ENCODE data around the gene RAMP3.

The RAMP3 gene

DNA sequence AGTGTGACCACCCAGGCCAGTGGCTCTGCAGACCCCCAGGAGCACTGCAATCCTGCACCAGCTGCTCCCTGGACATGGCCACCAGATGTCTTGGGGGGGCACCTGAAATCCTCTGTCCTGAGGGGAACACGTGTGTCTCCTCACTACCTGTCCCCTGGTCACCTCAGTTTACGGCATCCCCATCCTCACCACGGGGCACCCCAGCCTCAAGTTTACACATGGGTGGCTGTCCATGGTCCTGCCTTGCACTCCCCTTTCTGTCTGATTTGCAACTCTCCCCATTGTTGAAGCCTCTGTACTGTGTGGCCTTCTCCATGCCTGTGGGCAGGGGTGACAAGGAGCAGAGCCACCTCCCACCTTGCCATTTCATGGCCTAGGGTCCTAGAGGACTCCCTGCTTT is 67.2 kb downstream of the RAMP3 start:
- H3K4me2 ChIP-seq (ENCODE audit: low read length), result no peak overlapping the region
- no peaks in the 10 kb centered on the region for H3K4me1 ChIP-seq
- no peaks in the 10 kb centered on the region for H3K27me3 ChIP-seq (ENCODE audit: control insufficient read depth, insufficient read depth, low read length)
- TF ChIP-seq, protein P1, sequence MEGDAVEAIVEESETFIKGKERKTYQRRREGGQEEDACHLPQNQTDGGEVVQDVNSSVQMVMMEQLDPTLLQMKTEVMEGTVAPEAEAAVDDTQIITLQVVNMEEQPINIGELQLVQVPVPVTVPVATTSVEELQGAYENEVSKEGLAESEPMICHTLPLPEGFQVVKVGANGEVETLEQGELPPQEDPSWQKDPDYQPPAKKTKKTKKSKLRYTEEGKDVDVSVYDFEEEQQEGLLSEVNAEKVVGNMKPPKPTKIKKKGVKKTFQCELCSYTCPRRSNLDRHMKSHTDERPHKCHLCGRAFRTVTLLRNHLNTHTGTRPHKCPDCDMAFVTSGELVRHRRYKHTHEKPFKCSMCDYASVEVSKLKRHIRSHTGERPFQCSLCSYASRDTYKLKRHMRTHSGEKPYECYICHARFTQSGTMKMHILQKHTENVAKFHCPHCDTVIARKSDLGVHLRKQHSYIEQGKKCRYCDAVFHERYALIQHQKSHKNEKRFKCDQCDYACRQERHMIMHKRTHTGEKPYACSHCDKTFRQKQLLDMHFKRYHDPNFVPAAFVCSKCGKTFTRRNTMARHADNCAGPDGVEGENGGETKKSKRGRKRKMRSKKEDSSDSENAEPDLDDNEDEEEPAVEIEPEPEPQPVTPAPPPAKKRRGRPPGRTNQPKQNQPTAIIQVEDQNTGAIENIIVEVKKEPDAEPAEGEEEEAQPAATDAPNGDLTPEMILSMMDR (IDR thresholded peaks at IDR 0.05), result no peak
- no peaks in the 10 kb centered on the region for H3K9me3 ChIP-seq (ENCODE audit: control insufficient read depth, low read length)
- H3K4me3 ChIP-seq (ENCODE audit: low read depth, low read length), result no peak overlapping the region
- H3K27ac ChIP-seq, result no peak overlapping the region
- no peak overlapping the region for H2AFZ ChIP-seq
- H3K9ac ChIP-seq, result no peak overlapping the region
- no peaks in the 10 kb centered on the region for H3K79me2 ChIP-seq
- H3K36me3 ChIP-seq (ENCODE audit: control insufficient read depth, insufficient read depth, low read length), result no peaks in the 10 kb centered on the region

DNA sequence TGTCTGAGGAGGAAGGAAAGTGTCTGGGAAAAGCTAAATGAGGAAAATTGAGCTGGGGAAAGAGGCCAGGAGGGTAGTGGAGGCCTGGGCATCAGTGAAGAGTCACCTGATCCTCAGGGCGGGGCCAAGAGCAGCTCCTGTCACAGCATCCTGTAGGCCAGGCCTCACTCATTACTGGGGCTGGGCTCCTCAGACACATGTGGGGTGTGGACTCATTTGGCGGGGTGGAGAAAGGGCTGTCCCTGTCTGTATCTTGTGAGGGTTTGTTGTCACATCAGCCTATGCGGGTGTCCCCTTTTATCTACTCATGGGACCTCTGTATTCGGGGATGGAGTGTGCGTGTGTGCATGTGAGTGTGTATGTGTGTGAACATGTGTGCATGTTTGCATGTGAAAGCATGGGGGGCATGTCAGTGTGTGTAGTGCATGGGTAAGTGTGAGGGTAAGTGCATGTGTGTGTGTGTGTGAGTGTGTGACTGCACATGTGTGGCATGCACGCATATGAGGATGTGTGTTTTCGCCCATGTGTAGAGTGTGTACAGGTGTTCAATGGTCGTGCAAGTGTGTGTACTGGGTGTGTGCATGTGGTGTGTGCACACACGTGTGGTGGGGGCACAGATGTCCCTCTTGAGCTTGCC is 67.8 kb downstream of the RAMP3 start:
- no peak overlapping the region for H2AFZ ChIP-seq
- no peaks in the 10 kb centered on the region for H3K36me3 ChIP-seq (ENCODE audit: control insufficient read depth, insufficient read depth, low read length)
- no peak overlapping the region for H3K27ac ChIP-seq
- TF ChIP-seq, protein P1 (IDR thresholded peaks at IDR 0.05), result no peak
- no peak overlapping the region for H3K9ac ChIP-seq
- H3K4me3 ChIP-seq (ENCODE audit: low read depth, low read length), result no peak overlapping the region
- no peaks in the 10 kb centered on the region for H3K79me2 ChIP-seq
- no peaks in the 10 kb centered on the region for H3K4me1 ChIP-seq
- H3K4me2 ChIP-seq (ENCODE audit: low read length), result no peak overlapping the region
- no peaks in the 10 kb centered on the region for H3K9me3 ChIP-seq (ENCODE audit: control insufficient read depth, low read length)
- no peaks in the 10 kb centered on the region for H3K27me3 ChIP-seq (ENCODE audit: control insufficient read depth, insufficient read depth, low read length)

DNA sequence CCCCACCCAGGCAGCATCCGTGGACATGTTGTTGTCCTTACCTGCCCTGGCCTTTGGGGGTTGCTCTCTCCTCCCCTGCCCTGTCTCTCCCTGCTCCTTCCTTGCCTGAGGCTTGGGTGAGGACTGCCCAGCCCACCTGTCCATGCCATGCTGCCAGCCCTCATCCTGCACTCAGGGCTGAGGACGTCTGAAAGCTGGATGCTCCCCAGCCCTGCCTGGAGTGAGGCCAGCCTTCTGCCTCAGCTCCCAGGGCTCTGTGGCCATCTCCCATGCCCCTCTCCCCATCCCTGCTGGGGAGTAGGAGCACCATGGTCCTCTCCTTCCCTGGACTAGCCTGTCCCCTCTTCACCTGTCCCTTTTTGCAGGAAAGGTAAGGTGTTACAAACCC is 68.4 kb downstream of the RAMP3 start:
- H3K4me1 ChIP-seq, result no peaks in the 10 kb centered on the region
- H3K9me3 ChIP-seq (ENCODE audit: control insufficient read depth, low read length), result no peaks in the 10 kb centered on the region
- TF ChIP-seq, protein P1 (IDR thresholded peaks at IDR 0.05), result no peak
- H3K9ac ChIP-seq, result no peak overlapping the region
- no peak overlapping the region for H3K4me3 ChIP-seq (ENCODE audit: low read depth, low read length)
- H2AFZ ChIP-seq, result no peak overlapping the region
- no peaks in the 10 kb centered on the region for H3K36me3 ChIP-seq (ENCODE audit: control insufficient read depth, insufficient read depth, low read length)
- no peaks in the 10 kb centered on the region for H3K79me2 ChIP-seq
- H3K27me3 ChIP-seq (ENCODE audit: control insufficient read depth, insufficient read depth, low read length), result no peaks in the 10 kb centered on the region
- no peak overlapping the region for H3K4me2 ChIP-seq (ENCODE audit: low read length)
- no peak overlapping the region for H3K27ac ChIP-seq

DNA sequence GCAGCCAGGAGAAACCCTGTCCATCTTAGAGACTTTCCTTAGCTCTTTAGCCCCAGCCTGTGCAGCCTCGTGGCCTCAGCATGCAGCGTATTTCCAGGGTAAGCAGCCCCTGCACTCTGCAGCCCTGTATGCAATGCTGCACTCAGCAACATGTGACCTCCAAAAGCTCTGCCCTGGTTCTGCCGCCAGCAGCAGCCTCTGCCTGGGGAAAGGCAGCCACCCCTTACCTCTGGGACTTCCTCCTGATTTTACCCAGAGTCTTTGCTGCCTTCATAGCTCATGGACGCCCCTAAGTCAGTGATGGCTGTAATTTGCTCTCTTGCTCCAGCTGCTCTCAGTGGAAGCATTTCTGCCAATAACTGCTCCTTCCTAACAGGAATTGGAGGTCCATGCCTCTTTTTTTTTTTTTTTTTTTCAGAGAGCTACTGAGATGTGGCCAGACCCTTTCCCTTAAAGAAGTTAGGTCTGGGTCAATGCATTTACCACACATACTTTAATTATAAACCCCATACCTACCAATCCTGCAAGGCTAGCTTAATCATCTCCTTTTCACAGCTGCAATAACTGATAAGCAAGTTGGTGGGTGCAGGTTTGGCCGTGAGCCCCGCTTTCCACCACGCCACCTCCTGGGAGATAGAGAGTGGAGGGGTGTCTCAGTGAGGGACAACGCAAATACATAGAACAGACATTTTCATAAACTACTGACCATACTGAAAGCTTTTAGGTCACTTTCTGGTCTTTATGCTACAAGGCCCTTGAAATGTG is 71.7 kb downstream of the RAMP3 start:
- Histone ChIP-seq H2AFZ (no peak overlapping the region), H3K27ac (peak overlapping the region; percentile 11), H3K27me3 (ENCODE audit: control insufficient read depth, insufficient read depth, low read length) (no peaks in the 10 kb centered on the region), H3K36me3 (ENCODE audit: control insufficient read depth, insufficient read depth, low read length) (no peaks in the 10 kb centered on the region), H3K79me2 (no peaks in the 10 kb centered on the region), H3K4me3 (ENCODE audit: low read depth, low read length) (no peak overlapping the region), H3K4me2 (ENCODE audit: low read length) (no peak overlapping the region), H3K4me1 (no peaks in the 10 kb centered on the region), H3K9me3 (ENCODE audit: control insufficient read depth, low read length) (no peaks in the 10 kb centered on the region), H3K9ac (no peak overlapping the region)
- TF ChIP-seq, protein P1 (IDR thresholded peaks at IDR 0.05), result no peak
